HG03558 (cell line): Measurements from ENCODE around the gene HOXB3.

ENCODE experiments used
- ATAC-seq: cut with Tn5 transposase; IDR thresholded peaks from one replicate; pipeline ENCODE4 v1.9.1; 2021; ENCODE audit warnings: moderate number of reproducible peaks; ENCODE audit not compliant: unreplicated experiment; ENCODE audit errors: extremely low read depth

HOXB3 gene

DNA sequence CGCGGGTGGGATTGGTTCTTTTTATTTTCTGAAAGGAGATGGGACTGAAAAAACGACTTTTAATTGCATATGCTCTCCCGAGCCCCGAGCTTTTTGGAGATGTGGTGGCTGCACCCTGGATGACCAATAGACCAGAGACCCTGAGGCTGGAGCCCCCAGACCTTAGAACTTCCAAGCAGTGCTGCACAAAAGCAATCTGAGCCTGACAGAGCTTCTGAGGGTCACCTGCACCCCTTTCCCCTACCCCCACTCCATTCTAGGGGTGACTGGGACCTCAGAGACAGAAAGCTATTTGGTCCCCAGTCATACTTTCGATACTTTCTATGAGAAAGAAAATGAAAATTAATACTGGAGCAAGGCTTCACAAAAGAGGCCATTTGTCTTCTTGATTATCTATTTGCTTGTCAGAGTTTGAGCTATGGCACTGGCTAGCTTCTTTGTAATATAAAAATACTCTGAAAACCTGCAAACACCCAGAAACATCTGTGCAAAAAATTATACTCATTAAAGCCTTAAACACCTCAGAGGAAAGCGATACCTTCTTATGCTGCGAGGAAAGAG lies 15.5 kb downstream of the HOXB3 start:
- no peak for ATAC-seq

DNA sequence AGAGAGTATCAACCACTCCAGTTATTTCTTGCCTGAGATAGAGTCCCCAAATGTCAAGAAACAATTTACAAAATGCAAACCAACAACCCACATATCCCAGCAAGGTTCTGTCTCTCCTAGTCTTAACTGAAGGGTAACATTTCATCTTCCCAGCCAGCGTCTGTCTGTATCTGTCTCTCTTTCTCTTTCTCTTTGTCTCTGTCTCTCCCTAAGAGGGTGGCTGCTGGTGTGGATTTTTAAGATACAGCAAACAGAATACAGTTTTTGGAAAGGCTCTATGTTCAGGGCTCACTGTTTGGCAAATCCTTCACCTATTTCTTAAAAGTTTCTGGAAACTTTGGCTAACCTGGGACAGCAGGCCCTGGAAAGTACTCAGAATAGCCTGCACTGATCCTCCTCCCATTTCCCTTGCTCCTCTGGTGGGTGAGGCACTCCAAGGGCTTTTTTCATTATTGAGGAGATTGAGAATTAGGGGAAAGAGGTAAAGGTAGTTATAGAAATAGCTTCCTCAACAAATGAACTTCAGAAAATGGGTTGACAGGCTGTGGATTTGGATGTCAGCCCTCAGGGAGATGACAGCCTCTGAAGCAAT lies 18.1 kb downstream of the HOXB3 start:
- no peak for ATAC-seq

DNA sequence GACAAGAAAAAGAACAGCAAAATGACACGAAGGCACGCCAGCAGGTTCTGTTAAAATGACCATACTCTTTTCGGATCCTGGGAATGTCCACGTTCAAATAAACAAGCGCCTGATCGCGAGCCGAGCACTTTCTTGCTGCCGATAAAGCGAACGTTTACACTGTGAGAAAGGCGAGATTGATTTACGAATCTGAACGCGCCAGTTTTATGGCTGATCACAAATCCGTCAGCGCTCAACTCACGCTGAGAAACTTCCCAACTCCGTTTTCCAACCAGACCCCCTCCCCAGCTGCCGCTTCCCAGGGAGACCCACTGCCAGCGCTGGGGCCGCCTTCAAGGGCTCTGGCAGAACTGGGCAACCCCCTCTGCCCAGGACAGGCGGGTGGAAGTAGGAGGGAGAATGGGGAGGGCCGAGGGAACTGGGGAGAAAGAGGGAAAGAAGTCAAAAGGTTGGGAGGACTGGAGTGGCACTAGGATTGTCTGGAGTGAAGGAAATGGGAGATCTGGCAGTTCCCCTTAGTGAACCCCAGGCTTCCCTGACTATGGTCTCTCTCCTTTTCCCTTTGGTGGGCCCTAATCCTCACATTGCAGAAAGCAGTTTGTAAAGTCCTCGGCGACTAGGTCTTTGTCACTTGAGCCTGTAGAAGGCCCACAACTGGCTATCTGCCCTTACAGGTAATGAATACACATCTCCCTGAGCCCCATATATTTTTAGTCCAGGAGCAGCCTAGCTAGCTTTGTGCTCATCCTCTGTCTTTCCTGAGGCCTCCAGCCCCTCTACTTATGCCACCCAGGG lies 18.8 kb downstream of the HOXB3 start:
- no peak for ATAC-seq

DNA sequence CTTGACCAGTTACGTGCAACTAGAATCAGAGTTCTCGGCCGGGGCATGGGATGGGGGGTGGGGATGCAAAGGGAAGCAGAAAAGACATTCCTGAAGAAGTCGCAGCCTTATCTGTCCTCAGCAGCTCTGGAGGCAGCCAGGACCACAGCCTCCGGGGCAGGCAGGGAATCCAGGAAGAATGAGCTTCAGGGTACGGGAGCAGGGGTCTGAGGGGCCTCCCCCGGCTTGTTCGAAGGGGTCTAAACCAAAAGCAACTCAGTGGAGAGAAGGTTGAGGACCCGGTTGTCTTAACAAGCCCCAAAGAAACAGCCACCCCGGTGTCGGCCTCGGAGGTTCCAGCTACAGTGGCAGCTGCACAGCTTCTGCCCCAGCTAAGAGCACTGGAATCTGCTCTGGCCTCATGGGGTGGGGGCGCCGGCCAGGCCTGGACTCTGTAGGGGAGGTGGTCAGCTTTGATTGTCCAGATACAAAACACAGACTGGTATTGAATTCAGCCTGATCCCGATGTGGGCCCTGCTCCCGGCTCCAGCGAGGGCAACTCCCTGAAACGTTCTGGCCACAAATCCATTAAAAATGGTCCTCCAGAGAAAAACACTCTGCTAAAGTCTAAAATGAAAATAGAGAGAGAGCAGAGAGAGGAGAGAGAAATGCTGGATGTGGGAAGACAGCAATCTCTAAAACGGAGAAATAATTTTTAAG lies 19.6 kb downstream of the HOXB3 start:
- ATAC-seq: no peak

DNA sequence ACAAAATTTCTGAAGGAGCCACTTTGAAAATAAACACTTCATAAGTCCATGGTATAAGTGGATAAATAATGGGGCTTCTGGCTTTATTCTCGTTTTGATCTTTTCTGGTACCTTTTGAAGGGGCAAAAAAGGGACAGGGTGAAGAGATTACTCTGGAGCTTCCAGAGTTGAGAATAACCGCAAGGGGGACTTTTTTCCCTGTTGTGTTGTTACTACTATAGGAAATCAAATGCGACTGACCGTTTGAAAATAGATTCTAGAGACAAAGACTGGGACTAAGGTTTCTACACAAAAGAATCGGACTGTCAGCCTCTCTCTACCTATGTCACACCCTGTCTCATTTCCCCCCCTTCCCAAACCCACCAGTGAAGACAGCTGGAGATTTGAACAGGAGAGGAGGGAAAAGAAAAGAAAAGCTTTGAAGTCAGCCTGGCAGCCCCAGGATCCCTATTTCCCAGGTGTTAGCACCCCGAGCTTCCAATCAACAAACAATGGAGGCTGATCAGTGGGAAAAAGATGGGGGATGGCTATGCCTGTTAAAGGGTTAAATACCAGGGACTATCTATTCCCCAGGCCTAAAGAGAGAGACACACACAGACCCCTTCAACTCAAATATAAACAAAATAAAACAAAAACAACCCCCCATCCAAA lies 20.2 kb downstream of the HOXB3 start:
- no peak for ATAC-seq

DNA sequence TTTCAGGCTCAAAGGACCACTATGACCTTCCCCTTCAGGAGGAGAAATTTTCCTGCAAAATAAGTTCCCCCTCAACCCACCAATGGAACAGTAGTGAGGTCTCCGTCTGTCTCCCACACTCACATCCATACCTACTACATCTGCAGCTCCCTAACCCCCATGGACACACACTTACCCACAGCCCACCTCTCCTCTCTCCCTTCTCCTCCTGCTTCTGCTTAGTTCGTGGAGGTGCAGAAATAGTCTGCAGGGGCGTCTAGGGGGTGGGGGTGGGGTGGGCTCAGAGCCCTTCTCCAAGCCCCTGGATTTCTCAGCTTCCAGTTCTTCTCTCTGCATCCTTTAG lies 20.8 kb downstream of the HOXB3 start:
- ATAC-seq: no peak

DNA sequence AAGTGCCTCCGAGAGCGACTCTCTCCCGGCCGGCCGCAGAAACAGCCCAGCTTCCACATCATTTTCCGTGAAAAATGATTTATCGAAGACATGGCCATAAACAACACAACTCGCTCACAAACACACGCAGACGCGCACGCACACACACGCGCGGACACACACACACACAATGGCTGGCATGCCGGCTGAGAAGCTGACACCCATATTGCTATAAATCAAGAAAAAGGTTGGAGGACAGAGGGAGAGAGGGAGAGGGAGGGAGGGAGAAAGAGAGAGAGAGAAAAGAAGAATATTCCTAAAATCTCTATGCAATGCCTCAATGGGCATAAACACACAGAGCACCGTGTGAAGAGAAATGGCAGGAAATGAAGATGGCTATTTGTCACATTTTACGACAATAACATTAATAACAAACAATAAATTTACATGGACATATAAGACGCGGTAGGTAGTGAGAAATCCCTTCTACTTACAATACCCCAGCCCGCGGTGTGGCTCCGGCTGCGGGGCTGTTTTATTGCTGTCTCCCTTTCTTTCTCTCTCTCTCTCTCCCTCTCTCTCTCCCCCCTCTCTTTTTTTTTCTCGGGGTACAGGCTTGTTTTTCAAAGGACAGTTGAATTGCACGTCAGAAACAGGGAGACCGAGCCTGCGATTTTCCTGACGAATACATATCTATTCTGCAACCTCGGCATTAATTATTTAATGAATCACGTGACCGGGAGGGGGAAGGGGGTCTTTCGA lies 21.4 kb downstream of the HOXB3 start:
- no peak for ATAC-seq

DNA sequence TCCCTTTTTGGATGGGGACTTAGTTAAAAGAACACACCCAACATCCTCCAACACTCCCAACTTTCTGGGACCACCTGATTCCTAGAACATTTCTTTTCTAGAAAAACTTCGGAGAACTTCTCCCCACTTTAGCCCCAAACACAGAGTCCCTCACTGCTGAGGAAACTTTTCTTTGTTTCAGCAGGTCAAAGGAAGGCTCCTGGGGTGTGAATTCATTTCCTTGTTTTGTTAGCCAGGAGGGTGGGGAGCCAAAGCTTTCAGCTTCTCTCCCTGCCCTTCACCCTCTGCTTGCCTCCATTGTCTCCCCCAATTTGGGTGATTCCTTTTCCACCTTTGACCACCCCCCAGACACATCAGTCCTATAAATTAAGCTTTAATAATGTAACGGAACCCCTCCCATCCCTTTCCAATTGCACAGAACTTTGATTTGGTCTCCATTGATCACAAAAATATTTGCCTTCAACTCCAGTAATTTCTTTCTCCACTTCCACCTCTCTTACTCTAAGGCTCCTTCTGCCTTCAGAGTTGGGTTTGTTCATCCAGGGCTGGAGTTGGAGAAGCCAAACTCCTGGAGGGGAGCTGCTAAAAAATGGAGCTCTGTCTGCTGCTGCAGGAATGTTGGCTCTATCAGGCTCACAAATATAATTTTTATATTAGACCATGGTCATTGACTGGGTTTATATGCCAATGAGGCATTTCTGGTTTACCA lies 22.2 kb downstream of the HOXB3 start:
- no peak for ATAC-seq

DNA sequence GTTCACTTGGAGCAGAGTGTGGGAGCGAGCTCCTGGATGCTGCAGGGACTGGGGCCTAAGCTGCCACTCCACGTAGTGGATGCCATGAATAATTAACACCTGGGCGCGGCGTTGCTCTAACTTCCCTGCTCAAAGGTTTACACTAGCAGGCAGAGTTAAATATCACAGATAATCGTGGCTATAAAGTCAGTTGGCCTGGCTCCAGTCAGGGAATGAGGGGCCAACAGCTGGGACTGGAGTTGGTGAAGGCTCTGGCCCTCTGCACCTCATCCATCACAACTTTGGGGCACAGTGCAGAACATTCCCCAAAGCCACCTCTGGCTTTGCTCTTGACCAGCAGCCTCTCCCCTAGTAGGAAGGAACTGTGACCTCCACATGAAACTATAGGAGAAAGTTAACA lies 22.8 kb downstream of the HOXB3 start:
- ATAC-seq: no peak

DNA sequence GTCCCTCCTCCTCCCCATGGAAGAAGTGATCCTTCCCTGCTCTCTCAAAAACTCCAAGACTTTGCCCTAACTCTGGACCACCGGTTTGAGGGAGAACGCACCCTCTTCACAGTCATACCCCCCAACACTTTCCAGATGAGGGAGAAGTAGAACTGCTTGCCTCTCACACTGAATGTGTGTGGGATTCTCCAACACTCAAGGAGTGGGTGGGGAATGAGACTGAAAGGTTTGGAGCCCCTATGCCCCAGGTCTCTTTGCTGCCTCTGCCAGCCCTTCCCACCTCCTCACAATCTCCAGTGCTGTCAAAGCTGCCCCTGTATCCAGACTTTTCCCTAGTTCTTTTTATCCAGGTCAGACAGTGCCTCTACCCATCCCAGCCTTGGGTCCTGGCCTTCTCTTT lies 23.3 kb downstream of the HOXB3 start:
- no peak for ATAC-seq

DNA sequence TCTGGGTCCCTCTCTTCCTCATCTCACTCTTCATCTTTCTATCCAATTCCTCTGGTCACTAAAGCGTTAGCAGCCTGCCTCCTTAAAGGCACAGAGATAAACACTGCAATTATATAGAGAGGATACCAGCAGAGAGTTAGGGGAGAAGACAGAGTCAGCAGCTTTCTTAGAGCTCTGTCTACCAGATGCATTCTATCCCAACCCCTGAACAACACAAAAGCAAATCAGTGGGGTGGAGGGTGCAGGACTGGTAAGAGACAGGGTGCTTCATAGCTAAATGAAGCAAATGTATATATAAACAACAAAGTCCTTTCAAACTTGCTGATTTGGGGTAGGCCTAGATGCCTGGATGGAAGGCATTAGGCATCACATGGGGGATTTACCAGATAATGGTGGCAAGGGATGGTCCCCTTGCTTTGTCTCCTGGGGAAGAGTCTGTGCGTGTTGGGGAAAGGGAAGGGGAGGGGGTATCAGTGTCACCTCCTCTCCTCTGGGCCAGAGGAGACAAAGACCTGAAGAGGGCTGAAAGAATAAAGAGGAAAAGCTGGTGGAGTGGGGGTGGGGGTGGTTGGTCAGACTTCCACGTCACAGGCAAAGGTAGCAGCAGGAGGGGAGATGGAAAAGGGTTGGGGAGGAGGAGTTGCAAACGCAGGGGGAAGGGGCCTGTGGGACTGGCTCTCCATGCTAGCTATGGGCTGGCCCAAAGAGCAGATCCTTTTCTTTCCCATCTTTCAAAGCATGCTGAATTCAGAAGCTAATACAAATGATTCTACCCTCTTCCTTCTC lies 23.9 kb downstream of the HOXB3 start:
- ATAC-seq: no peak

DNA sequence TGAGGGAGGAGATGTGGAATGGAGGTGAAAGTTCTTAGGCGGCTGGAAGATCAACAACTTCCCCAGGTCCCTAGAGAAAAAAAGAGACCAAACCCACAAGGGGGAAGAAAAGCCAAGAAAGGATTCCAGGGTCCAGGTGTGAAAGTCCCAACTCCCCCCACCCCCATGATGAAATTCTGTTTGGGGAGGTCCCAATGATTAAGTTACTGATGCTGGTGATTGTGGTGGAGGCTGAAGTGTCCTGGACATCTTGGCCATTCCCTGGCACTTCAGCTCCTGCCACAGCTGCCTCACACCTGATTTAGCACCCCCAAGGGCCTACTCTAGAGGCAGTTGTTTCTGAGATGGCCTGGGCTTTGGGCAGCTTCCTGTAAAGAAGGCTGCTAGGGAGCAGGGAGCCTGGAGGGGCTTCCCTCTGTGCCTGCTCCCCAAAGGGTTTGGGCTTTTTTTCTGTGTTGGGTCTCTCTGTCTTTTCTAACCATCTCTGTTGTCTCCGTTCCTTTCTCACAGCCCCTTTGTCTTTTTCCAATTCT lies 25.0 kb downstream of the HOXB3 start:
- ATAC-seq: no peak

DNA sequence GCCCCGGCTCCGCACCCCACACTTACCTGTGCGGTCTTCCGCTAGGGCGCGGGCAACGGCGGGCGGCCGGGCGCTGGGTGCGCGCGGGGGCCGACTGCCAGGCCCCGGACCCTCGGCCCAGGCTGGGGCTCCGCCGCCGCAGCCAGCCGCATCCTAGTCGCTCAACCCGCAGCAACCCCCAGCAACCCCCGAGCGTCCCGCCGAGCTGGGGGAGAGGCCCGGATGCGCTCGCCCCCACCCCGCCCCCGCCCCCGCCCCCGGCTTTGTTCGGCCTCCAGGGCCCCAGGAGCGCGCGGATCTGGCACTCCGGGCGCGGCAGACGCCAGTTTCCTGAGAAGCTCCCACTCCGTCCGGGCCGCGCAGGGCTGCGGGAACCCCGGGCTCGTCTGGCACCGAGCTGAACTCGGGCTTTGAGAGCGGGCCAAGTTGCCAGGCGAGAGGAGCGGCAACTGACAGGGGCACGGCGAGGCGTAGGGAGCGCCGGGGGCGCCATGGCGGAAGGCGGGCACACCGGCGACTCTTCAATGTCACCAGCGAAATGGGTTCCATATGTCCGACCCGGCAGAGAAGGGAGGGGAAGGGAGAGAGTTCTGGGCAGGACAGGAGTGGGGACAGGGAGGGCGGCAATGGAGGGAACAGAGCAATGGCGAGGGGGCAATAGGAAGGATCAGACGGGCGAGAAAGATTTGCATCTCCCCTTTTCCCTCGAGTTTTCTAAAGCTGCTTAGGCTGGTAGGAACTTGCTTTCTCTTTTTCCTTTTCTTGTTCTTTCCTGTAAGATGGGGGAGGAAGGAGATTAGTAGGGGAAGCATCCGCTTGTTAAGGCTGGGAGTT lies 25.6 kb downstream of the HOXB3 start:
- ATAC-seq: no peak

DNA sequence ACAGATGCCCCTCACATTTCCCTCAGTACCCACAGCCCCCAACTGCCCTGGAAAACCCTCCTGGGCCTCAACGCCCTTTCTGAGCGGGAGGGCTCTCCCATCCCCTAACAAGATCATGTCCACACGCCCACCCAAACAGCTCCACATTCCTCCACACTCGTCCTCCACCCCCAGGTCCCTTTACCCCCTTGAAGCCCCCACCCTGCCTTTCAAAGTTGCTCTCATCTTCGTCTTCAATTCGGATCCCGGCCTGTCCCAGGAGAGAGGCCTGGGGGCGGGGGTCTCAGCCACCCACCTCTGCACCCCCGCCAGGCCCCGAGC lies 26.2 kb downstream of the HOXB3 start:
- ATAC-seq: no peak

DNA sequence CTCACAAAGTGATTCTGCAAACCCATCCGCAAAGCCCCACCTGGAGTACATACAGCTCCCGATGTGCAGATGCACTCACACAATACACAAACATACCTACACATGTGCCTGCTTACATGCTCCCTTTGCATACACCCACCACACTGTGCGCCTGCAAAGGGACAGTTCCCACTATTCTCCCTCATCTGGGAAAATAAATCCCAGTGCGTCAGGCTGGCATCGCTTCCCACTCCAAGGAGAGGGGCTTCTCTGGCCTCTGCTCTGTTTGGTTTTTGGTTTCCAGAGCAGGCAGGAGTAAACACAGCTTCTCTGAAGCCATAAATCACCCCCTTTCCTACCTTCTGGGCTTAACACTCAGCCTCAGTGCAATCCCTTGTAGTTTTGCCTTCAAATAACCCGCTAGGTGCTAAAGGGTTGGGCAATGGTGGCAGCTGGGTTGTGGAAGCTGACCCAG lies 26.6 kb downstream of the HOXB3 start:
- ATAC-seq: no peak

DNA sequence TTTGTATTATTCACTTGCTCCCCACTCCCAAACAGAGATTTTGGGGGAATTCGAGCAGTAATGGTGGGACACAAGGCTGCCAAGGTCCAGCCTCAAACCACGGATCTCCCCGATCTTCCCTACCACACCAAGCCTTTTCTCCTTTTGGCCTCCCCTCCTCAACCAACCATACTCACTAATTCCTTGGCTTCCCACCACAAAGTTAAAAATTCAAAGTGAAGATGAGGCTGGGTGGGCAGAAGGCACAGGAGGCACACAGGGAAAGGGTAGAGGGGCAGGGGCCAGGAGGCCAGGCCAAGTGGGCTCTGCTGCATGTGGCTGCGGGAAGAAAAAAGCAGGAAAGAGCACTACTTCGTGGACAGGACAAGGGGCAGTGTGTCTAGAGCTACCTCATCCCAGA lies 27.1 kb downstream of the HOXB3 start:
- no peak for ATAC-seq

DNA sequence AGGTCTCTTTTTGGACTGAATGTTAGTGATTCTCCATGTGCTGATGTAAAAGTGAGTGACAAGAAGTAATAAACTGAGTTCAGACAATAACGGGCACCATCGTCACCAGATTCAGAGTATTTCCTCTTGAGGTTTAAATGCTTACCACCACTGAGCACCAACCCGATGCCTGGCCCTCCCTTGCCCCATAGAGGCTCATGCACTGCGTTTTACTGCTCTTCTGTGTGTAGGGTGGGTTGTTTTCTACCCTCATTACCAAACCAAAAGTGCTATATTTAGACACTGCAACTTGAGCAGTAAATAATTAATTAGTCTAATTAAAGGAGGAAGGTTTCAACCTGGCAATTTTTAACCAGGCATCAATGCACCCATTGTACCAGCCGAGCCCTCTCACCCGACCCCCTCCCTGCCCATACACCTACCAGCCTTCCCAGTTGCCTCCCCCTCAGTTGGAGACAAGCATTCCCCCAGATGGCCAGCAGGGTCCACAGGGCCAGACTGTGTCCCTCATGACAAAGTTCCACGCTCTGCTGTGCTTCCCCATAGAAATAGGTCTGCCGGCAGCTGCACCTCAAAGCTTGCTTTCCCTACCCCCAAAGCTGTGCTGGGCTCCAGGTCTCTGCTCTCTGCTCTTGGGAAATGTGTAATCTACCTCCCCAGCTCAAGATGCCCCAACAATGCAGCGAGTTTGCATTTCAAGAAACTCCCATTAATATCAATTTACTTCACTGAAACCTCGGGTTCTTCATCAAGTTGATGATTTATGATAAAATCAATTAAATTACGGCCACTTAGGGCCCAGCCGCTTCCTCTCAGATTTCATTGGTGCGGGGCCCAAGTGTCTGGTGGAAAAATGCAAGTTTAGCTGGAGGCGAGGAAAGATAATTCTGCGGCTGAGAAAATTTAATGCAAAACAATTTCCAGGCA lies 27.9 kb downstream of the HOXB3 start:
- ATAC-seq: no peak
